DLD1 (cell line): ENCODE results near the gene CDC45.

ENCODE experiments used
- in situ Hi-C: cut with HindIII; loops from 2 replicates; pipeline ENCODE4 v1.10.0; 2017; ENCODE audit warnings: low sequenced_read_pairs

Gene CDC45

DNA sequence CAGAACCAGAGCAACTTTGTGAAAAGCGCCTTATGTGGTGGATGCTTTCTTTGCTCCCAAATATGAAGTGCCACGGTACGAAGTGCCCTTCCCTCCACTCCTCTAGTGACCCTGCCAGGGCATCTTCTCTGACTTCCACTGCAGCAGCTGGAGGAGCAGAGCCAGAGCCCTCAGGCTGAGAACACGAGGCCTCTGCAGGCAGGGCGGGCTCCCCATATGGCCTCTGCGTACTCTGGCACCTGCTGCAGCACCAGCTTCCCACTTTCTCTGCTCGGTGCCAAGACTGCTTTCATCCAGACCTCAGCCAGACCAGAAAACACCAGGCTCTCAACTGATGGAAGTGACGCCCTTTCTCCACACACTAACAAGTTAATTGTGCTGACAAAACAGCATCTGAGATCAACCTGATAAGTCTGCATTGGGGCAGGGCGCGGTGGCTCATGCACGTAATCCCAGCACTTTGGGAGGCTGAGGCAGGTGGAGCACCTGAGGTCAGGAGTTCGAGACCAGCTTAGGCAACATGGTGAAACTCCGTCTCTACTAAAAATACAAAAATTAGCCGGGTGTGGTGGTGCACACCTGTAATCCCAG, 13.5 kb upstream of the CDC45 start:
- in situ Hi-C loops = loop anchor here (10.0 kb wide), 1 partner anchor 71 kb away; no protein-coding TSS in a partner anchor

DNA sequence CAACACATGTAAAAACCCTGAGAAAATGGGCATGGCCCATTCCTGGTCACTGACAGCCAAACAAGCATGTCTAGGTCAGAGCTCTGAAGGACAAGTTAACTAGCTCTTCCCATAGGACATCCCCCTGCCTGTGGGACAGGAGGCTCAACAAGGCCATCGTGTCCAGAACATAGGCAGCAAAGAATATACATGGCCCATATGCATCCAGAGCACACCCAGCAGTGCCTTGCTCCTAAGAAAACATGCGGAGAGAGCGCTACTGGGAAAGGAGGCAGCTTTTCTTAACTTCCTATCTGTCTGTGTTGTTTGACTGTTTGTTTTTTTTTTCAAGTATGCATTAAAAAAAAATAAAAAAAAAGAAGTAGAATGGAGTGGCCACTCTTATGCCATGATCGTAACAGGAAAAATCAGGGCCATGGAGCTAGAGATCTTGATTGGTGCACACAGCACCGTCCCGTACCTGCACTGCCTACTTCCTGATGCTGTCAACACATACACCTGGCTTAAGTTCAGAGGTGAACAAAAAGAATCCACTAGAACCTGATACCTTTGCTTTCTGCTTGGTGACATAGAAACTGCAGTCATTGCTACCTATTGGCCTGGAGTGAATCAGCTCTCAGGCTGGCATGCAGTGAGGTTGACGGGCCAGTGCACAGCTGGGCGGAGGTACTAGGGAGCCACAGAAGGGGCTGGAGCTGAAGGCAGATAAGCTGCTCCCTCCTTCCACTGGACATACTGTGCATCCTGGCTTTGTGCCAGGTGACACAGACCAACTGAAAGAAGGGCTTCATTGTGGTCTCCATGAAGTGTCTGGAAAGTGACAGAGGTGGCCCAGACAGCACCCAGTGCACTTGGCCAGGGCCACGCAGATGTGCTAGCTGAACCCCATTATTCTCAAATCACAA, 12.6 kb upstream of the CDC45 start:
- in situ Hi-C loops = loop anchor here (10.0 kb wide), 1 partner anchor 72 kb away; no protein-coding TSS in a partner anchor

DNA sequence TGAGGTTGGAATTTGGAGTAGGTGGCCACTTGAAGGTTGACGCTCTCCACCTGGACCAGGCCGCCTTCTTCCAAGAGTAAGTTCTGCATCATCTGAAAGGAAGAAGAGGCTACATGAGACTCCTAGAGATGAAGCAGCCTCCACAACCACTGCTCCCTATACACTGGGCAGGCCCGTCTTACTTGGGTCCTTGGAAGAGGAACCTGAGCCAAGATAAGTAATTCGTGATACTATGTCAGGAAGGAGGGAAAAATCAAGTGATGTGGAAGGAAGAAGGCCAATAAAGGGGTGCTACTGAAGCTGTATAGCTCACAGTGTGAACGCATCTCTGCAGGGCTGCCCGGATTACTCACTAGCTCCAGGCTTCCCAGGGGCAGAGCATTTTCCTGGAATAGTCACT, 11.8 kb upstream of the CDC45 start:
- in situ Hi-C loops = loop anchor here (10.0 kb wide), 1 partner anchor 73 kb away; no protein-coding TSS in a partner anchor

DNA sequence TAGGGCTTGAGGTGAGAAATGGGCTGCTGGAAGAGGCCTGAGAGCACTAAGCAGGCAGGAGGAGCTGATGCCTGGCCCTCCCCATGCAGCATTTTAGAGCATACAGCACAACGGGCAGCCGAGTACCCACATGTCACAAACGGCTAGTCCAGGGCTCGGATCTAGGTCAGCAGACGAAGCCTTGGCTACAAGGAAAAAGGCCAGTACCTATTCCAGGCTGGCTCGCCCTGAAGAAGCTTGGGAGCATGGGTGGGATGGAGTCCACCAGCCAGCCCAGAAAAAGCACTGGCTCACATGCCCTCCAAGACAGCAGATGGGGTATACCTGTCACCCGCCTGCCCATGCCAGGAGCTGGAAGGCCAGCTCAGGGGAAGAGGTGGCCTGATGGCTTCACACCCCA, 10.3 kb upstream of the CDC45 start:
- in situ Hi-C loops = loop anchor here (10.0 kb wide), 1 partner anchor 75 kb away; no protein-coding TSS in a partner anchor

DNA sequence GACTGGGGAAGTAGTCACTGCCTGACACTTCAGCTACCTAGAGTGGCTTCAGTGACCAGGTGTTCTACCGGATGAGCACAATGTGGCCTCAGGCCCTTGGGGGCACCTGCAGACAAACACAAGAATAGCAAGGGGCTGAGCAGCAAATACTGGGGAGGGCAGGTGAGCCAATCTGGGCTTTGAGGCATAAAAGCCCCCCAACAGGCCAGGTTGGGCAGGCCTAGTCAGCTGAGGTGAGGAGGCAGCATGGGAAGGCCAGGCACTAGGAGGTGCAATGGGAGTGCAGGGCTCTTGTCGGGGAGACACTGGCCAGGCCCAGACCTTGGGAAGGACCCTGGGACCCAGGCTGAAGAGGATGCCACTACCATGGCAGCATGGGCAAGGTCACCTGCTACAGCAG, 9.7 kb upstream of the CDC45 start:
- in situ Hi-C loops = no loop called here

DNA sequence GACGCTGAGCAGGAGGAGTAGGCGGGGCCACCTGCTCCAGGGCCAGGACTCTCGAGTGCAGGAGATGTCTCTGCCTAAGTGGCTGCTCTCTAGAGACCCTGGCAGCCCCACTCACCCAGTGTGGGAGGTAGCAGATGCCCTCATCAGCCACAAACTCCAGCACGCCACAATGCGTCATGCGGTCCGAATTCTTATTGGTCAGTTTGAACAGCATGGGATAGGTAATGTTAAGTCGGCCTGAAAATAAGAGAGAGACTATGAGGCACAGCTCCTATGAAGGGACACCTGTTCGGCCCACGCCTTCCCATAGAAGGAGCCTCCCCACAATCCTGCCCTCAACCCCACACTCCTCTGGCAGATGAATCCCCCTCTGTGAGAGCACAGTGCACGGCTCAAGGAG, 8.1 kb upstream of the CDC45 start:
- in situ Hi-C loops = no loop called here

- in situ Hi-C loops = no loop called here
Observed at GRCh38 chr22:19472233-19472632, 7.5 kb upstream of the CDC45 start.

DNA sequence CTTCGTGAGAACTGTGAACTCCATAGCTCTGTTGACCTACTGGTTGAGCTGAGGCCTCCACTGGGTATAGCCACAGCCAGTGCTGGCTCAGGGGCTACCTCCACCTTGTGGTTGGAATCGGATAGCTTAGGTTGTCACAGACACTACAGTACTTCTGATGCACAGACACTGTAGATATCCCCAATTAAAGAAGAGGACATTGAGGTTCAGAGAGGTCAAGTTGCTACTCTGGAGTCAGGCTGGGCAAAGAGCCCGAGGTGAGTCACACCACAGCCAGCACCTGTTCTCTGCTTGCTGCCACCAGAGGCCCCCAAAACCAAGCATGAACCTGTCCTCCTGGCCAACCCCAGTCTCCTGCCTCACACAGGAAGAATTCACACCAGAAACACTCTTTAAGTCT, 6.1 kb upstream of the CDC45 start:
- in situ Hi-C loops = no loop called here

- in situ Hi-C loops = no loop called here
Observed at GRCh38 chr22:19476023-19476422, 3.7 kb upstream of the CDC45 start.

DNA sequence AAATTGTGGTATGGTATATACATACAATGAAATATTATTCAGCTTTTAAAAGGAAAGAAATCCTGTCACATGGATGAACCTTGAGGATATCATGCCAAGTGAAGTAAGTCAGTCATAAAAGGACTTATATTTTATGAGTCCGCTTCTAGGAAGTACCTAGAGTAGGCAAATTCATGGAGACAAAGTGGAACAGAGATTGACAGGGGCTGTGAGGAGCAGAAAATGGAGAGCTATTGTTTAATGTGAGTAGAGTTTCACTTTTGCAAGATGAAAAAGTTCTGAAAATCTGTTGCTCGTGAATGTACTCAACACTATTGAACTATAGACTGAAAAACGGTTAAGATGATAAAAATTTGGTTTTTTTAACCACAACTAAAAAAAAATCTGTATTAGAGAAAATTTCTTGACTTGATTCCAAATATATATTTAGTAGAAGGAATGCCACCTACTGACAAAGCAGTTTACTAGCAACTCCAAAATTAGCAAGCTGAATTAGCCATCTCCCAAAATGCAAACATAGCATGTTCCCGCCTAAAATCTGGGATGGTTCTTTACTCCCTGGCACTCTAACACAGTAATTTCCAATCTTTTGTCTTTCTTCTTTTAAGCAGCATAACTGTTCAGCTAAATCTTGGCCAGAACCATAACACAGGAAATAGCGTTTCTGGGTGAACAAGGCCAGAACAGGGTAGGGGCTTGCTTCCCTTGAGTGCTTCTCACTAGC, 2.2 kb upstream of the CDC45 start:
- in situ Hi-C loops = no loop called here

DNA sequence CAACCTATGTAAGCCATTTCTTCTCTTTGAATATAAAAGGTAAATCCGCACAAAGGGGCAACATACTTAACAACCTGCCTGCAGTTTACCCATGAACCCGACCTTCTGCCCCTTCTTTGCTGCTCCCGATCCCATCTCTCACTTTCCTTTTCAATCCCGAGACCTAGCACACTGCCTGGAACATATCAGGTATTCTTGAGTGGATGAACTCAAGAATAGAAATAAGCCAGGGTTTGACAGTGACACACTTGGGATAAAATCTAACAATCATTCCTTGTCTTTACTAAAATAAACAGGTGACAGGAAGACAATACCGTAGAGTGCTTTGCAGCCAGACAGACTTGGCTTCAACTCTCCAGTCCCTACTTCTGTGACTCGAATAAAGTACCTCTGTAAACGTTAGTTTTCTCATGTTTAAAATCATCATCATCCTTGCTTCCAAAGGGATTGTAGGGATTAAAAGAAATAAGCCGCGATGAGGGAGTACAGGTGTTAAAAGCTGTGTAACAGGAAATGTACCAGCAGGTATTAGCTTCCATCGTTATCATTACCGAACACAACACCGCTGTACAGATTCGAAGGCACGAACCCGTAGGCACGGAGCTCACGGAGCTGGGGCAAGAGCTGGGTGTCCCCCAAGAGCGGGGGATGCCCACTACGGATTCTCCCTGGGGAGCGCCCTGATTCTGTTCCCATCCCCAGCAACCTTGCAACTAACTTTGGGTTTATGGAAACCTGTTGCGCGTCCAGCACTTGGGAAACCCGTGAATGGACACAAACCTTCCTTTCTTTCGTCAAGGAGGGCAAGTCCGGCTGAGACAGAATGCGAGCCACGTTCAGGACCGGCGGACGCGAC, 1.4 kb upstream of the CDC45 start:
- in situ Hi-C loops = no loop called here

GRCh38 chr22:19478901-19479354, 792 bp upstream of the CDC45 start, which contains the start of gene UFD1:
TSS of gene UFD1 (minus strand) at chr22:19479193. CDS start at chr22:19479085, 108 bp downstream.
- in situ Hi-C loops = no loop called here

- in situ Hi-C loops = no loop called here
Observed at GRCh38 chr22:19480173-19480568, 451 bp downstream of the CDC45 start.

GRCh38 chr22:19480789-19481188, 1.1 kb downstream of the CDC45 start:
- in situ Hi-C loops = no loop called here

DNA sequence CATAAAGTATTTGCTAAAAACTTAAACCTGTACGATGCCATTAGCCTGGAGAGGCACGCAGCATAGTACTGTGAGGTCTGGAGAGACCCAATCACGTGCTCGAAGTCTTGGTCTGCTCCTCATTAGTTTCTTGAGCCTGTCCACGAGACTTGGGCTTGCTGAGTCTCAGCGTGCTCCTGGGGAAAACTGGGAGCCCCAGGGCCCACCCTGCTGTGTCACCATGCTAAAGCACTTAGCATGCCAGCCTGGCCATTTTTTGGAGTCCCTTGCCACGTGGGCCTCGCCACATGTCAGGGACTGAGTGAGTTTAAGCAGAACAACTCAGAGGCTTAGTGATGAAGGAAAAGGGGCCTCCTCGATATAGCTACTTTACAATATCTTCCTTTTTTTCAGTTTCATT, 2.6 kb downstream of the CDC45 start:
- in situ Hi-C loops = no loop called here

- in situ Hi-C loops = no loop called here
Observed at GRCh38 chr22:19483481-19484244, 3.9 kb downstream of the CDC45 start.

- in situ Hi-C loops = no loop called here
Observed at GRCh38 chr22:19488285-19488684, 8.6 kb downstream of the CDC45 start.

GRCh38 chr22:19488884-19489843, 9.4 kb downstream of the CDC45 start:
- in situ Hi-C loops = no loop called here
